HT1080 (cell line): Measurements from ENCODE around the gene CARNS1. TPM values are rescaled to one million over a fixed set of nuclear protein-coding genes. Genes with fewer than 3 reads are reported as not detected.
A peak's percentile ranks its signal among the peaks of the same experiment; 100 is the strongest.

Experiments used
- DNase-seq: peaks from one replicate; pipeline ENCODE4 v3.0.0-alpha.2; 2015; ENCODE audit warnings: low read depth
- total RNA-seq: library from RNA; depleted of rRNA; stranded (reverse); fragments of >200 nt; shearing (Covaris generic); gene quantifications from 2 replicates; pipeline ENCODE4 v1.2.3, GENCODE V29; 2014

Gene CARNS1
- total RNA-seq, 1 experiment from 2014 or later: not detected

DNA sequence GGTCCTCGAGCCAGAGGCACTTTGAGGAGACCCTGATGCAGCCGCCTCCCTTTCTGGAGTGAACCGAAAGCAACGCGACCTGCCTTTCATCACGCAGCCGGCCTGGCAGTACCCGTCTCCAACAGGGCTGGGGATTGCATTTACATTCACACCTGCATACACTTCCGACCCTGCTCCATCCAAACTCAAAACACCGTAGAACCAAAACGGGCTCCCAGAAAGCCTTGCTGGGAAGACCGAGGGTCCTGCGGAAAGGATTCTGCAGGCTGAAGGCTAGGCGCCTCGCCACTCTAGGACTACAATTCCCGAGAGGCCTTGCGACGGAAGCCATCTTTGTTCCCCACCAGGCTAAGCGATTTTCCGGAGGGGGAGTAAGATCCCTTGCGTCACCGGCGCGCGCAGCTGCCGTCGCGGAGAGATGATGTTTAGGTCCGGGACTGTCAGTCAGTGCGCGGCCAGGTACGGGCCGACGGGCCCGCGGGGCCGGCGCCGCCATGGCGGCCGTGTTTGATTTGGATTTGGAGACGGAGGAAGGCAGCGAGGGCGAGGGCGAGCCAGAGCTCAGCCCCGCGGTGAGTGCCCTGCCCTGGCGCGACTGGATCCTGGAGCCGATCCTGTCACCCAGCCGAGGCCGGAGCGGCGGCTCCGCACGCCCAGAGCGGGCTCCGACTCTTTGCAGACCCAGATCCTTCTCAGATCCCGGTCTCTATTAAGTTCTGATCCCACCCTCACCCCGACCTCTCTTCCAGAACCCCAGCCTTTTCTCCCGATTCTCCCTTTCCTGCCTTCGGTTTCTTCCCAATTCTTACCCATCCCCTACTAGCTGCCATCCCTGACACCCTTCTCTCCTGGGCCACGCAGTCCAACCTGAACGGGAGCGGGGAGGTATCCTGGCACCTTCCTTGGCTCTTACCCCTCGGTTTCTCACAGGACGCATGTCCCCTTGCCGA lies 12.8 kb downstream of the CARNS1 start, which contains the start of gene RPS6KB2:
TSS of gene RPS6KB2 (plus strand) at position 443 of the 950 bp plus-strand sequence. CDS start at position 495, 52 bp downstream.
- peak; percentile 96 for DNase-seq

DNA sequence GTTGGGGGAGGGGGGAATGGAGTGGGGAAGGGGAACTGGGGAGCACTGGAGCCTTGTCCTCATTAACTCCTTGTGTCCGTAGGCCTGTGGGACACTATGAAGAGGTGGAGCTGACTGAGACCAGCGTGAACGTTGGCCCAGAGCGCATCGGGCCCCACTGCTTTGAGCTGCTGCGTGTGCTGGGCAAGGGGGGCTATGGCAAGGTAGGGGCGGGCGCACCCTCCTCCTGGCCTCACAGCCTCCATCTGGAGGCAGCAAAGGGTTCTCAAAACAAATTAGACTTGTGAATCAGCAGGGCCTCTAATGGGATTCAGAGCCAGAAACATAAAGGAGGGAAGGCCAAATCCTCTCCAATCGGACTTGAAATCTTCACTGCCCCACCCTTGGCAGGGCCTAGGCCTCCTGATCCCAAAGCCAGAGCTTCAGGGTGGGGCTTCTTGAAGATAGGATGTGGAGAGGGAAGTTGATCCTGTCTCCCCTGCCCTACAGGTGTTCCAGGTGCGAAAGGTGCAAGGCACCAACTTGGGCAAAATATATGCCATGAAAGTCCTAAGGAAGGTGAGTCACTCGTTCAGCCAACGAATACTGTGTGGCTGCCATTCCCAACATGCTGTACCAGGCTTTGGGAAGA lies 13.7 kb downstream of the CARNS1 start:
- DNase-seq: no peak

DNA sequence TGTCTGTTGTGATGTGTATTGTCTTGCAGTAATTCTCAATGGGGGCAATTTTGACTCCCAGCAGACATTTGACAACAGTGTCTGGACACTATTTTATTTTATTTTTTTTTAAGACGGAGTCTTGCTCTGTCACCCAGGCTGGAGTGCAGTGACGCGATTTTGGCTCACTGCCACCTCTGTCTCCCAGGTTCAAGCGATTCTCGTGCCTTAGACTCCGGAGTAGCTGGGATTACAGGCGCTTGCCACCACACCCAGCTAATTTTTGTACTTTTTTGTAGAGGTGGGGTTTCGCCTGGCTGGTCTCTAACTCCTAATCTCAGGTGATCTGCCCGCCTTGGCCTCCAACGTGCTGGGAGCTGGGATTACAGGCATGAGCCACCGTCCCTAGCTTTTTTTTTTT lies 14.2 kb downstream of the CARNS1 start:
- DNase-seq: no peak

DNA sequence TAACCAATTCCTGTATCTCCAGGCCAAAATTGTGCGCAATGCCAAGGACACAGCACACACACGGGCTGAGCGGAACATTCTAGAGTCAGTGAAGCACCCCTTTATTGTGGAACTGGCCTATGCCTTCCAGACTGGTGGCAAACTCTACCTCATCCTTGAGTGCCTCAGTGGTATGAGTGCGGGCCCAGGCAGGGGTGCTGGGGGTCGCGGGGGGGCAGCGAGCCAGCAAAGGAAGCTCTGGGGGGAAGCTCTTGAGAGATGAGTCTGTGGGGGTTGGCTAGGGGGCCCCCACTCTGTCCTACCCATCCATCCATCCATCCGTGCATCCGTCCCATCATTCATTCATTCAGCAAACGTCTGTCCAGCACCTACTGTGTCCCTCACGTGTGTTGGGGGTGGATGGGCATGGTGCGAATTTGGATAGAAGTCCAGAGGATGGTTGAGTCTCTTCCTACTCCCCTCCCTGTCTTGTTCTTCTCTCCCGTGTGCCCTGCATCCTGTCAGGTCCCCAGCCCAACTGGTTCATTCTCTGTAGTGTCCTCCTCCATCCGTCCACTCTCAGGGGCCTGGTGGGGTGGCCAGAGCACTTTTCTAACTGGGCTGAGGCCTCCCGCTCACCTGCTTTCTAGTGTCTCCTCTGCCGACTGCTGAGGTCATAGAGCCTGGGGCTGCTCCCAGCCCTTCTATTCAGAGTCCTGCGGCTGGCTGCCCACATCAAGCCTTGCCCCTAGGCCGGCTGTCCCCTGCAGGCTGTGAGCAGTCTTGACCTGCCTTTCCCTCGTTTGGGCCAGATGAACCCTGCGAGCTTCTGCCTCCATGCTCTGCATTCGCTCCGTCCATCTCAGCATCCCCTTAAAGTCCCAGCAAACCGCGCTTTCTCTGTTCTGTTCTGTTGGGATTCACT lies 16.1 kb downstream of the CARNS1 start:
- no peak for DNase-seq

DNA sequence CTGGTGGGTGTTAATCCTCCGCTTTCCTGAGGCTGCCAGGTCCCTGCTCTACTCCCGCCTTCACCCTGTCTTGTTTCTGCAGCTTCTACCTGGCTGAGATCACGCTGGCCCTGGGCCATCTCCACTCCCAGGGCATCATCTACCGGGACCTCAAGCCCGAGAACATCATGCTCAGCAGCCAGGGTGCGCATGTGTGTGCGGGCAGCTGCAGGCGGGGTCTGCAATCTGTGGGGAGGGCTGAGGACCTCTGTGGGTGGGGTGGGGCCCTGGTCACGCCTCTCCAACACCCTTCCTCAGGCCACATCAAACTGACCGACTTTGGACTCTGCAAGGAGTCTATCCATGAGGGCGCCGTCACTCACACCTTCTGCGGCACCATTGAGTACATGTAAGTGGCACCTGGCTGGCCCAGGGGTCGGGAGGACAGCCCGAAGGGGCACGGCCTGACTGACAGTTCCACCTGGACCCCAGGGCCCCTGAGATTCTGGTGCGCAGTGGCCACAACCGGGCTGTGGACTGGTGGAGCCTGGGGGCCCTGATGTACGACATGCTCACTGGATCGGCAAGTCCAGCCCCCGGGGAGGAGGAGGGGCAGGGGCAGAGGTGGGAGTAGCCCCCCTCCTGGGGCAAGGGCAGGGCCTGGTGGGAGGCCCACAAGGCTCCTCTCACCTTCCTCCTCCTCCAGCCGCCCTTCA lies 17.3 kb downstream of the CARNS1 start:
- no peak for DNase-seq

DNA sequence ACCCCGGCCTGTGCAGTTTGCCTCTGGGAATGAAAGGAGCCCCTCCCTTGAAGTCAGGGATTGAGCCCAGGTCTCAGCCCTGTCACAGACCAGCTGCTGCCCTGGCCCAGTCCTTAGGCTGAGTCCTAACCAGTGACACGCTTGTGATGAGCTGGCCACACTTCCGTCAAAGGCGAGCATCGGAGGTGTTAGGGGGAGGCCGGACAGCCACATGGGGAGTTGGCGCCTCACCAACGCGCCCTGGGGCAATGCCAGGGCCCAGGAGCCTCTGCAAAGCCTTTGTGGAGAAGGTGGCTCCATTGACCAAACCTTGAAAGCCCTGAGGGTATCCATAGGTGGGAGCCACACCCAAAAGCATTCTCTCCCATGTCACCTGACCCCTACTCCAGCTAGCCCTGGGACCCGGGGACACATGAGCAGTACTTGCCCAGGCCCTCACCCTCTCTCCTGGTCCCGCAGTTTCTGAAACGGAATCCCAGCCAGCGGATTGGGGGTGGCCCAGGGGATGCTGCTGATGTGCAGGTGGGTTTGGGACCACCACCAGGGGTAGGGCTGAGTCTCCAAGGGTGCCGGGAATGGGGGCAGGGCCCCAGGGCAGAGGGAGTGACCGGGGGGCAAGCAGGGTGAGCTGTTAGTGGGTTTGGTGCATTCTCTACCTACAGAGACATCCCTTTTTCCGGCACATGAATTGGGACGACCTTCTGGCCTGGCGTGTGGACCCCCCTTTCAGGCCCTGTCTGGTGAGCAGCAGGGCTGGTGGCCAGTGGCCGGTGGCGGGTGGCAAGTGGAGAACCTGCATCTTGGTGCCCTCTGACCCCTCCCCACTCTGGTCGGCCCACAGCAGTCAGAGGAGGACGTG lies 18.3 kb downstream of the CARNS1 start:
- no peak for DNase-seq

DNA sequence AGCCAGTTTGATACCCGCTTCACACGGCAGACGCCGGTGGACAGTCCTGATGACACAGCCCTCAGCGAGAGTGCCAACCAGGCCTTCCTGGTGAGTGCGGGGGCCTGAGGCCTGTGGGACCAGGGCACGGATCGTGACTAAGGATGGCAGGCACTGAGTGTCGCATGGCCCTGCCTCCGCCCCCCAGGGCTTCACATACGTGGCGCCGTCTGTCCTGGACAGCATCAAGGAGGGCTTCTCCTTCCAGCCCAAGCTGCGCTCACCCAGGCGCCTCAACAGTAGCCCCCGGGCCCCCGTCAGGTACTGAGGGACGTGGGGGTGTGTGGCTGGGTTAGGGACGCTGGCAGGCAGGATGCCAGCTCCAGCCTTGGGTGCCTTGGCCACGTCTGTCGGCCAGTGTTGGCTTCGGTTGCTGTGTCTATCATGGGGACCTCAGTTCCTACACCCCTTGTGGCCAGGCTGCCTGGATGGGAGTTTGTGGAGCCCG lies 19.0 kb downstream of the CARNS1 start:
- DNase-seq: no peak

DNA sequence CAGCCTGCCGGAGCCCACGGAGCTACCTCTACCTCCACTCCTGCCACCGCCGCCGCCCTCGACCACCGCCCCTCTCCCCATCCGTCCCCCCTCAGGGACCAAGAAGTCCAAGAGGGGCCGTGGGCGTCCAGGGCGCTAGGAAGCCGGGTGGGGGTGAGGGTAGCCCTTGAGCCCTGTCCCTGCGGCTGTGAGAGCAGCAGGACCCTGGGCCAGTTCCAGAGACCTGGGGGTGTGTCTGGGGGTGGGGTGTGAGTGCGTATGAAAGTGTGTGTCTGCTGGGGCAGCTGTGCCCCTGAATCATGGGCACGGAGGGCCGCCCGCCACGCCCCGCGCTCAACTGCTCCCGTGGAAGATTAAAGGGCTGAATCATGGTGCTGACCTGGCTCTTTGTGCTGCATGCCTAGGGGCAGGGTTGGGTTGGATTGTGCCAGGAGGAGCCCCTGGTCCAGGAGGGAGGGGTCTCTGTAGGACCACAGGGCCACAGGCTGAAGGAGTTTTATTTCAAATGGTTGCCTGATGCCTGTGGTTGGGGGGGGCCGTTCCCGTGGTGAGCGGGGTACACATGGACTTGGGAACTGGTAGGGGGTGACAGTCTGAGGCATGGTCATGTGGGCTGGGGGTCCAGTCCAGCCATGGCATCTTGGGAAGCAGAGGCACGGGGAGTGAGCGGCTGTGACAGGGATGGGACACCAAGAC lies 19.7 kb downstream of the CARNS1 start:
- no peak for DNase-seq

GRCh38 chr11:67435727-67436458 lies 20.4 kb downstream of the CARNS1 start:
- DNase-seq: no peak

DNA sequence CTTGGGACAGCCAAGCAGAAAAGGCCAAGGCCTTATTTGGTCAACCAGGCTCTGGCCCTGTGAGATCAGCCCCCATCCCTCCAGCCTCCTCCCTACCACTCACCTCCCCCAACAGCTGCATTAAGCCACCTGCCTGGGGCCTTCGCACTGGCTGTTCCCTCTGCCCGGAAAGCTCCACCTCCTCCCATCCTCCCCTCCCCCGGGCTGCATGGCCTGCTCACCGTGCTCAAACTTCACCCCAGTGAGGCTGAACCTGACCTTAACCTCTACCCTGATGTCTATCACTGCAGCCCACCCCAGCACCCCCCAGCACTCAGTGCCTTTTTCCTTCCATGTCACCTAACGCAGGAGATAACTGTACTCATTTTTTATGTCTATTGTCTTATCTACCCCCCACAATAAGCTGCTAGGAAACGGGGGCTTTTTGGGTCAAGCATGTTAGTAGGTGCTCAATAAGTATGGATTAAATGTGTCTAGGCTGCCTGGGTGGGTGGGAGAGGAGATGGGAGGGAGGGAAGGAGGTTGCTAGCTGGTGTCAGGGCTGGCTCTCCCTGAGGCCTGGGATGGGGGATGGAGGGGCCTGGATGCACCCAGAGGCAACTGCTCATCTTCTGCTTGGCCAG lies 21.1 kb downstream of the CARNS1 start:
- DNase-seq: no peak

DNA sequence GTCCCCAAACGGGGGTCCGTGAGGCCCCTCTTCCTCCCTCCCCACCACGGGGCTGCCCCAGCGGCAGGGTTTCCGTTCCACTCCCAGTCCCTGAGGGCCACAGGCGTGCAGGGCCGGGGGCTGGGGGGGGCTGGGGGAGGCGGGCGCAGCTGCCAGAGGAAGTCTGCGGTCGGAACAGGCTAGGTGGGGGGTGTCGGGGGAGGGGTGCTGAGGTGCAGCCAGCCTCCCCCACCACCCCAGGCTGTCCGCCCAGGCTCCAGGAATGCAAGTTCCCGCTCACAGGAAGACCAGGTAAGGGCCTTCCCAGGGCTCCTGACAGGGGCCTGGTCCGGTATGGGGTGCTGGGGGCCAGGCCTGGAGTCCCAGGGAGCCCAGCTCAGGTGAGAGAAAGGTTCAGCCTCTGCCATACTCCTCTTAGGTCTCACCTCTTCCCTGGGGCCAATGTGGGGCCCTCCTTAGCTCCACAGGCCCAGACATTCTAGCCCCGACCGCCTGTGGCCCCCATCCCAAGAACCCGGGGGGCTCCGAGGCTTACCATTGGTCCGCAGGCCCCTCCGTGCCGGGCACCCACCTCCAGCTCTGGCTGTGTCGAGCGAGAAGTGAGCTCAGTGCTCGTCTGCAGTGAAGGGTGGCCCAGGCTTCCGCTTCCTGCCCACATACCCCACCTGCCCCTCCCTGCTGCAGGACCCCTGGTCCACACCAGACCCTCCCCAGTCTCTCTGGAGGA lies 21.8 kb downstream of the CARNS1 start, which contains the start of gene PTPRCAP:
TSS of gene PTPRCAP (minus strand) at position 601 of the 727 bp plus-strand sequence. CDS start at position 538, 63 bp downstream.
- no peak for DNase-seq

DNA sequence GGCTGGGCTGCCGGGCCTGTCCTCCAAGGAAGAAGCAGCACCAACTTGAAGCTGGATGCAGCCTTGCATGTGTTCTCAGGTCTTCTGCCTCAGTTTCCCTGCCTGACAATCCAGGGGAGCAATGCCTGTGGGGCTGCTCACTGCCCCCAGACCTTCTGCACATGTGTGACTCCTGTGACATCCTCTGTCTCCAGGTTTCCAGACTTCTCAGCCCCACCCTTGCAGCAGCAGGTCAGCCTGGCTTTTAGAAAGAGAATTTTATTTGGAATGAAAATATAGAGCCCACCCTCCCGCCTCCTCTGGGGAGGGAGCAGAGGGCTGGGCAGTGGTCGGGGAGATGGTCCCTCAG lies 22.3 kb downstream of the CARNS1 start:
- DNase-seq: no peak

- DNase-seq: no peak
Observed at GRCh38 chr11:67438158-67438902, 22.9 kb downstream of the CARNS1 start.

DNA sequence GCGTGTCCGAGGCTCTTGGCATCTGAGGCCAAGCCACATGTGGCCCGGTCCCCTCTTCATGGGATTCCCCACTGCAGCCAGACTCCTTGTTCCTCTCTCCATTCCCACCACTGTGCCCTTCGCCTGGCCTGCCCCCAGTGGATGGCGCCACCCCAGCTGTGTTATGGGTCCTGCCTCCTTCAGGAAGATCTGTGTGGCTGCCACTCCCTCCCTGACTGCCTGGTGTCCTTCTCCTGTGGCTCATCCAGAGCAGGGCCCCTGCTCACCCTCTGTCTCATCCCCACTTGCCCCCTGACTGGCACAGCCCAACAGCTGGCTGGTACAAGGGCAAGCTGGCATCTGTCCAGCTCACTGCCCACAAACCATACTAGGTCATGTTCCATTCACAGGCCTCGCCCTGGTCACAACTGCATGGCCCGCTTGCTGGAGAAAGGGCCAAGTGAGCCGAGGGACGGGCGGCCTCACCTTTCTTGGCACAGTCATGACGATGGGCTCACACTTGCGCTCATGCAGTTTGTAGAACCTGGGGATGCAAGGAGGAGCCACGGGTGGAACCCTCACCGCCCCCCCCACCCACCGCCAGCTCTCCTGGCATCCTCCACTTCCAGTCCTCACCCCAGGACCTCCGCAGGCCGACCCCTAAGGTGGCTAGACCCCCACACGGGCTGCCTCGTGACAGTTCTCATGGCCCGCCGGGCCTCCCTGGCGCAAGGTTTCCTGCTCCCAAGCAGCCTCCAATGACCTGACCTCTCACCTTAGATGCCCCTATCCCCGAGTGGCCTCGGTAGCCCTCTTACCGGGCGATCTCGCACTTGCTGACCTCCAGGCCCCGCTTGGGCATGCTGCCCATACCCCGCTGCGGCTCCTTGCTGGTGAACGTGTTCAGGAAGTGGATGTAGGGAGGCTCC lies 24.1 kb downstream of the CARNS1 start:
- DNase-seq: peak; percentile 48
